Liver (tissue), 9 donors: ENCODE measurements around the gene EIPR1. TPM values are rescaled to one million over a fixed set of nuclear protein-coding genes. Genes with fewer than 3 reads are reported as not detected.

ENCODE experiments used
- DNase-seq: peaks from one replicate; pipeline ENCODE4 v3.0.0-alpha.2; 2017; ENCODE audit warnings: low spot score
- H3K27ac ChIP-seq, 2 donors: one replicate each; pipeline ENCODE4 v1.7.0; 2013; ENCODE audit warnings: inconsistent platforms in 2 of 2, low read length in 2 of 2, control low read depth in 1 of 2, low read depth in 1 of 2, mild to moderate bottlenecking in 1 of 2
- H3K27me3 ChIP-seq, 4 donors: one replicate each; pipeline versions ENCODE4 v1.6.1 to v1.7.0; 2013; ENCODE audit warnings: low read length in 3 of 4, inconsistent platforms in 1 of 4, mild to moderate bottlenecking in 1 of 4, moderate library complexity in 1 of 4; ENCODE audit not compliant: control insufficient read depth in 4 of 4, insufficient read depth in 4 of 4
- H3K36me3 ChIP-seq, 4 donors: one replicate each; pipeline versions ENCODE4 v1.6.1 to v1.7.0; 2013; ENCODE audit warnings: low read length in 3 of 4, mild to moderate bottlenecking in 3 of 4, low read depth in 1 of 4, moderate library complexity in 1 of 4; ENCODE audit not compliant: control insufficient read depth in 4 of 4, insufficient read depth in 3 of 4
- H3K4me1 ChIP-seq, 4 donors: one replicate each; pipeline versions ENCODE4 v1.6.1 to v1.7.0; 2013; ENCODE audit warnings: low read length in 3 of 4, mild to moderate bottlenecking in 3 of 4, moderate library complexity in 1 of 4; ENCODE audit not compliant: control insufficient read depth in 4 of 4, insufficient read depth in 4 of 4
- H3K4me3 ChIP-seq, 3 donors: one replicate each; pipeline versions ENCODE4 v1.6.1 to v1.7.0; 2013; ENCODE audit warnings: low read length in 3 of 3, control low read depth in 1 of 3, low read depth in 1 of 3, mild to moderate bottlenecking in 1 of 3
- H3K9ac ChIP-seq, 2 donors: one replicate each; pipeline ENCODE4 v1.7.0; 2013; ENCODE audit warnings: low read length in 2 of 2, mild to moderate bottlenecking in 2 of 2, moderate library complexity in 2 of 2, control low read depth in 1 of 2, low read depth in 1 of 2
- H3K9me3 ChIP-seq, 4 donors: one replicate each; pipeline versions ENCODE4 v1.6.1 to v1.7.0; 2013; ENCODE audit warnings: low read length in 3 of 4; ENCODE audit not compliant: control insufficient read depth in 4 of 4
- ATF3 ChIP-seq: IDR thresholded peaks from 2 replicates; pipeline ENCODE4 v1.6.1; 2016; ENCODE audit warnings: antibody characterized with exemption
- CTCF ChIP-seq: fragments of 150-350 bp; IDR thresholded peaks from 2 replicates; pipeline ENCODE4 v1.5.1; 2017; ENCODE audit warnings: improper control_type of control experiment, low read depth, low read length; ENCODE audit not compliant: missing input control
- EGR1 ChIP-seq, 2 donors: IDR thresholded peaks; 2 replicates each; pipeline ENCODE4 v1.6.1; 2016 to 2018; ENCODE audit warnings: antibody characterized with exemption in 2 of 2, low read depth in 2 of 2
- FOXA1 ChIP-seq: IDR thresholded peaks from 2 replicates; pipeline ENCODE4 v1.6.1; 2016; ENCODE audit warnings: antibody characterized with exemption
- FOXA2 ChIP-seq: IDR thresholded peaks from 2 replicates; pipeline ENCODE4 v1.6.1; 2016; ENCODE audit warnings: antibody characterized with exemption
- GABPA ChIP-seq, 2 donors: IDR thresholded peaks in 1 of 2; conservative IDR thresholded peaks in 1 of 2; 2 replicates each; pipeline ENCODE4 v1.6.1; 2016; ENCODE audit warnings: antibody characterized with exemption in 2 of 2, mild to moderate bottlenecking in 1 of 2, moderate library complexity in 1 of 2
- HNF4G ChIP-seq: IDR thresholded peaks from 2 replicates; pipeline ENCODE4 v1.6.1; 2016; ENCODE audit warnings: antibody characterized with exemption
- MAX ChIP-seq: IDR thresholded peaks from 2 replicates; pipeline ENCODE4 v1.6.1; 2016; ENCODE audit warnings: antibody characterized with exemption
- RAD21 ChIP-seq, 2 donors: IDR thresholded peaks; 2 replicates each; pipeline ENCODE4 v1.6.1; 2016; ENCODE audit warnings: antibody characterized with exemption in 2 of 2, mild to moderate bottlenecking in 2 of 2
- REST ChIP-seq: IDR thresholded peaks from 2 replicates; pipeline ENCODE4 v1.6.1; 2016; ENCODE audit warnings: antibody characterized with exemption, mild to moderate bottlenecking
- RXRA ChIP-seq, 2 donors: IDR thresholded peaks; 2 replicates each; pipeline ENCODE4 v1.6.1; 2017 to 2018; ENCODE audit warnings: antibody characterized with exemption in 2 of 2, mild to moderate bottlenecking in 1 of 2
- SP1 ChIP-seq: IDR thresholded peaks from 2 replicates; pipeline ENCODE4 v1.6.1; 2018; ENCODE audit warnings: antibody characterized with exemption, mild to moderate bottlenecking
- TAF1 ChIP-seq: conservative IDR thresholded peaks from 2 replicates; pipeline ENCODE4 v1.6.1; 2016; ENCODE audit warnings: antibody characterized with exemption, mild to moderate bottlenecking
- YY1 ChIP-seq: IDR thresholded peaks from 2 replicates; pipeline ENCODE4 v1.6.1; 2016; ENCODE audit warnings: antibody characterized with exemption, mild to moderate bottlenecking
- ZBTB33 ChIP-seq: IDR thresholded peaks from 2 replicates; pipeline ENCODE4 v1.6.1; 2016; ENCODE audit warnings: antibody characterized with exemption
- WGBS: extraction: QIAGEN DNeasy Blood & Tissue Kit; methylation state at CpG from one replicate; pipeline ENCODE4 v1.1.7; 2013; 5-methylcytosine and 5-hydroxymethylcytosine counted together
- polyA plus RNA-seq, 2 donors: library from polyadenylated mRNA; stranded (reverse) in 1 of 2; unstranded in 1 of 2; fragments of 200-250 nt in 1 of 2; fragments of >200 nt in 1 of 2; fragmentation: Nextera tagmentation in 1 of 2; extraction: Ambion mirVana in 1 of 2; gene quantifications; one replicate each; pipeline versions ENCODE4 v1.2.1 to v1.2.3, GENCODE V29; 2013 to 2015
- total RNA-seq, 2 donors: library from RNA; depleted of rRNA; stranded (reverse); fragments of >200 nt; gene quantifications; one replicate each; pipeline ENCODE4 v1.2.3, GENCODE V29; 2014
- donor health status: healthy.
- donor health status: healthy.
- donor health status: healthy.
- donor health status: healthy.
- donor health status: healthy.

EIPR1 gene
- total and polyA plus RNA-seq, 4 donors = 7.6 to 12.1 (median 11.4) TPM

- H3K9me3 ChIP-seq = no peaks in the 10 kb centered on the region
- H3K27ac ChIP-seq = no peak overlapping the region
- H3K9ac ChIP-seq = no peak overlapping the region
- H3K4me3 ChIP-seq = no peak overlapping the region
- H3K36me3 ChIP-seq = peaks cover 0 to 4% (median 0%) of the 10 kb centered on the region in 4 donors
- no peaks in the 10 kb centered on the region for H3K4me1 ChIP-seq
- H3K27me3 ChIP-seq = no peaks in the 10 kb centered on the region
- no peak for DNase-seq
- TF ChIP-seq HNF4G = no peak
- no peak for TF ChIP-seq EGR1 (IDR thresholded peaks at IDR 0.05; ENCODE audit: low read depth in 2 of 2)
- TF ChIP-seq TAF1 = no peak
- TF ChIP-seq FOXA1 = no peak
- TF ChIP-seq ATF3 = no peak
- no peak for TF ChIP-seq REST
- 98% methylated on average over 5 of the region's 5 CpGs for WGBS
Measured at GRCh38 chr2:3212061-3212362, 165.6 kb downstream of the EIPR1 start.

- Histone ChIP-seq H3K27me3 (no peaks in the 10 kb centered on the region), H3K4me1 (no peaks in the 10 kb centered on the region), H3K9me3 (no peaks in the 10 kb centered on the region), H3K4me3 (no peak overlapping the region), H3K36me3 (peaks cover 0 to 4% (median 0%) of the 10 kb centered on the region in 4 donors), H3K27ac (no peak overlapping the region), H3K9ac (no peak overlapping the region)
- TF ChIP-seq ZBTB33 = no peak
- TF ChIP-seq GABPA (IDR thresholded peaks at IDR 0.05 in 1 of 2, conservative IDR thresholded peaks at IDR 0.05 in 1 of 2) = no peak
- no peak for TF ChIP-seq SP1
- TF ChIP-seq FOXA1 = no peak
- TF ChIP-seq ATF3 = no peak
- TF ChIP-seq REST = no peak
- no peak for TF ChIP-seq TAF1
- TF ChIP-seq RAD21 (IDR thresholded peaks at IDR 0.05) = no peak
- no peak for TF ChIP-seq CTCF
- no peak for TF ChIP-seq RXRA (IDR thresholded peaks at IDR 0.05)
- no peak for TF ChIP-seq MAX
- TF ChIP-seq YY1 = no peak
- no peak for TF ChIP-seq HNF4G
- TF ChIP-seq FOXA2 = no peak
- 89% methylated on average over 26 of the region's 26 CpGs for WGBS
- no peak for DNase-seq
Measured at GRCh38 chr2:3211256-3212060, 166.2 kb downstream of the EIPR1 start.
